ENCODE results near the gene CARD6.
"Not testable (repeated sequence)": the region's sequence is repeated elsewhere in the genome, so short reads cannot be mapped to it uniquely, and the experiment has no call there.

The CARD6 gene

GRCh38 chr5:40841068-40841805 lies at the start of gene CARD6:
Gene CARD6 (plus strand): TSS chr5:40841367. CDS start chr5:40841383, 16 bp downstream.
- no peak for ATAC-seq
- TF ChIP-seq CSDC2 (CRISPR knock-in tag; IDR thresholded peaks at IDR 0.05) = no peak
- TF ChIP-seq PATZ1 (CRISPR knock-in tag; IDR thresholded peaks at IDR 0.05; ENCODE audit: borderline replicate concordance) = no peak
- no peak for TF ChIP-seq GLIS3 (CRISPR knock-in tag; IDR thresholded peaks at IDR 0.05)
- TF ChIP-seq ISL1 (CRISPR knock-in tag; IDR thresholded peaks at IDR 0.05) = no peak
- TF ChIP-seq BACH2 (CRISPR knock-in tag; IDR thresholded peaks at IDR 0.05; ENCODE audit: borderline replicate concordance) = no peak

GRCh38 chr5:40791715-40792139 lies 49.4 kb upstream of the CARD6 start:
- no peak for TF ChIP-seq RARB (CRISPR knock-in tag; IDR thresholded peaks at IDR 0.05)
- no peak for TF ChIP-seq OSR1 (CRISPR knock-in tag; IDR thresholded peaks at IDR 0.05)
- no peak for TF ChIP-seq PATZ1 (CRISPR knock-in tag; IDR thresholded peaks at IDR 0.05; ENCODE audit: borderline replicate concordance)
- no peak for TF ChIP-seq CSDC2 (CRISPR knock-in tag; IDR thresholded peaks at IDR 0.05)
- TF ChIP-seq ISL1 (CRISPR knock-in tag; IDR thresholded peaks at IDR 0.05) = no peak
- no peak for TF ChIP-seq ZFP30 (CRISPR knock-in tag; IDR thresholded peaks at IDR 0.05)
- no peak for TF ChIP-seq ZFP3 (CRISPR knock-in tag; IDR thresholded peaks at IDR 0.05)
- no peak for TF ChIP-seq TSHZ2 (CRISPR knock-in tag; IDR thresholded peaks at IDR 0.05)
- no peak for TF ChIP-seq ZNF70 (CRISPR knock-in tag; IDR thresholded peaks at IDR 0.05)
- no peak for TF ChIP-seq SNAI2 (CRISPR knock-in tag; IDR thresholded peaks at IDR 0.05)
- no peak for TF ChIP-seq PPARA (CRISPR knock-in tag; IDR thresholded peaks at IDR 0.05; ENCODE audit: borderline replicate concordance)
- no peak for TF ChIP-seq ESRRG (CRISPR knock-in tag; IDR thresholded peaks at IDR 0.05)
- no peak for TF ChIP-seq GLIS3 (CRISPR knock-in tag; IDR thresholded peaks at IDR 0.05)
- no peak for TF ChIP-seq CSRNP3 (CRISPR knock-in tag; IDR thresholded peaks at IDR 0.05)
- TF ChIP-seq TOX (CRISPR knock-in tag; IDR thresholded peaks at IDR 0.05; ENCODE audit: borderline replicate concordance) = no peak
- no peak for TF ChIP-seq ZC3H10 (CRISPR knock-in tag; IDR thresholded peaks at IDR 0.05)
- no peak for TF ChIP-seq CREB5 (CRISPR knock-in tag; IDR thresholded peaks at IDR 0.05; ENCODE audit: low read depth)
- no peak for TF ChIP-seq POU6F1 (CRISPR knock-in tag; IDR thresholded peaks at IDR 0.05; ENCODE audit: borderline replicate concordance, low read depth)
- no peak for ATAC-seq

- ATAC-seq = not testable (repeated sequence)
These were observed 48.5 kb upstream of the CARD6 start for GRCh38 chr5:40792691-40793090.

GRCh38 chr5:40794340-40794739 lies 46.8 kb upstream of the CARD6 start:
- not testable (repeated sequence) for ATAC-seq

GRCh38 chr5:40794877-40795276 lies 46.3 kb upstream of the CARD6 start:
- ATAC-seq = not testable (repeated sequence)

All from SK-N-SH treated with all-trans-retinoic acid at 6 μM for 48 hours (cell line).